GM19238 (cell line): Measurements from ENCODE around the gene INHBB.
A peak's percentile ranks its signal among the peaks of the same experiment; 100 is the strongest.

Experiments
- DNase-seq: peaks from one replicate; pipeline ENCODE4 v3.0.0; 2011; ENCODE audit warnings: low spot score; ENCODE audit not compliant: insufficient read length

INHBB gene

GRCh38 chr2:120341977-120342376 is 4.0 kb upstream of the INHBB start:
- no peak for DNase-seq

- no peak for DNase-seq
Measured at GRCh38 chr2:120342446-120342845, 3.5 kb upstream of the INHBB start.

GRCh38 chr2:120343100-120343432 is 2.9 kb upstream of the INHBB start:
- no peak for DNase-seq

- peak; percentile 62 for DNase-seq
Measured at GRCh38 chr2:120343433-120344105, 2.4 kb upstream of the INHBB start.

GRCh38 chr2:120344214-120344975 is 1.5 kb upstream of the INHBB start:
- no peak for DNase-seq

GRCh38 chr2:120344976-120345581 is 857 bp upstream of the INHBB start:
- no peak for DNase-seq

- DNase-seq = no peak
Measured at GRCh38 chr2:120345608-120346007, 328 bp upstream of the INHBB start.

- no peak for DNase-seq
Measured at GRCh38 chr2:120346667-120347358, 877 bp downstream of the INHBB start.

- DNase-seq = no peak
Measured at GRCh38 chr2:120347396-120348060, 1.6 kb downstream of the INHBB start.

- no peak for DNase-seq
Measured at GRCh38 chr2:120348134-120348736, 2.3 kb downstream of the INHBB start.

GRCh38 chr2:120348737-120349439 is 3.0 kb downstream of the INHBB start:
- no peak for DNase-seq

- DNase-seq = no peak
Measured at GRCh38 chr2:120349440-120349921, 3.5 kb downstream of the INHBB start.

- DNase-seq = no peak
Measured at GRCh38 chr2:120350080-120350479, 4.1 kb downstream of the INHBB start.

- DNase-seq = no peak
Measured at GRCh38 chr2:120350801-120351320, 4.9 kb downstream of the INHBB start.

- DNase-seq = no peak
Measured at GRCh38 chr2:120352696-120353590, 7.0 kb downstream of the INHBB start.

- no peak for DNase-seq
Measured at GRCh38 chr2:120353591-120353898, 7.6 kb downstream of the INHBB start.

- DNase-seq = no peak
Measured at GRCh38 chr2:120353931-120354330, 8.0 kb downstream of the INHBB start.

- DNase-seq = no peak
Measured at GRCh38 chr2:120354467-120354866, 8.5 kb downstream of the INHBB start.
